HepG2 (cell line): ENCODE results near the gene MAB21L4. TPM values are rescaled to one million over a fixed set of nuclear protein-coding genes. Genes with fewer than 3 reads are reported as not detected.

Source experiments
- KDM5A ChIP-seq: fragments of 200-600 bp; sonication (generic); IDR thresholded peaks from 2 replicates; pipeline ENCODE4 v1.7.0; 2018; ENCODE audit warnings: antibody characterized with exemption, mild to moderate bottlenecking, low read length, borderline replicate concordance
- RORA ChIP-seq: sonication (generic); formaldehyde crosslinking; IDR thresholded peaks from 2 replicates; pipeline ENCODE4 v1.5.0; 2020; ENCODE audit warnings: mild to moderate bottlenecking, missing genetic modification reagents, moderate library complexity
- SIN3A ChIP-seq: IDR thresholded peaks from 2 replicates; pipeline ENCODE4 v1.6.1; 2011; ENCODE audit warnings: low read depth, mild to moderate bottlenecking, control low read depth, low read length, borderline replicate concordance
- SMAD9 ChIP-seq: sonication (generic); formaldehyde crosslinking; IDR thresholded peaks from 2 replicates; pipeline ENCODE4 v1.5.1; 2020; ENCODE audit warnings: mild to moderate bottlenecking, missing genetic modification reagents
- XBP1 ChIP-seq: sonication (generic); formaldehyde crosslinking; IDR thresholded peaks from 2 replicates; pipeline ENCODE4 v1.5.0; 2020; ENCODE audit warnings: missing genetic modification reagents
- ZBED4 ChIP-seq: sonication (generic); formaldehyde crosslinking; IDR thresholded peaks from 2 replicates; pipeline ENCODE4 v1.4.0; 2020; ENCODE audit warnings: missing genetic modification reagents, borderline replicate concordance
- ZNF101 ChIP-seq: sonication (generic); formaldehyde crosslinking; IDR thresholded peaks from 2 replicates; pipeline ENCODE4 v1.4.0; 2020; ENCODE audit warnings: mild to moderate bottlenecking, low read depth, missing genetic modification reagents, borderline replicate concordance
- ZNF18 ChIP-seq: sonication (generic); formaldehyde crosslinking; IDR thresholded peaks from 2 replicates; pipeline ENCODE4 v1.8.0; 2022; ENCODE audit warnings: mild to moderate bottlenecking, missing genetic modification reagents; ENCODE audit not compliant: insufficient replicate concordance
- ZNF230 ChIP-seq: sonication (generic); formaldehyde crosslinking; IDR thresholded peaks from 2 replicates; pipeline ENCODE4 v1.4.0; 2020; ENCODE audit warnings: mild to moderate bottlenecking, missing genetic modification reagents
- ZNF720 ChIP-seq: sonication (generic); formaldehyde crosslinking; IDR thresholded peaks from 2 replicates; pipeline ENCODE4 v1.4.0; 2020; ENCODE audit warnings: missing genetic modification reagents
- polyA plus RNA-seq, 8 experiments: library from polyadenylated mRNA; depleted of rRNA in 3 of 8; stranded (reverse) in 7 of 8; unstranded in 1 of 8; fragments of >200 nt; fragmentation: Illumina TruSeq in 4 of 8; extraction: Trizol in 4 of 8; gene quantifications; 2 replicates each; pipeline versions ENCODE4 v1.2.1 to v1.2.3, GENCODE V29; 2011 to 2016; ENCODE audit warnings: low read depth in 4 of 8, missing spikeins in 1 of 8, mixed read lengths in 1 of 8; ENCODE audit not compliant: insufficient read depth in 1 of 8
- total RNA-seq, 5 experiments: library from RNA; depleted of rRNA; stranded (reverse); fragments of >200 nt; fragmentation: Illumina TruSeq; extraction: Trizol; gene quantifications; 2 replicates each; pipeline ENCODE4 v1.2.3, GENCODE V29; 2016; ENCODE audit warnings: low read depth in 1 of 5
- TF ChIP-seq, protein P1 (sequence below): sonication (generic); formaldehyde crosslinking; IDR thresholded peaks from 2 replicates; pipeline ENCODE4 v1.4.0; 2020; ENCODE audit warnings: mild to moderate bottlenecking, low read depth, missing genetic modification reagents
- TF ChIP-seq, protein P2 (sequence below): sonication (generic); formaldehyde crosslinking; IDR thresholded peaks from 2 replicates; pipeline ENCODE4 v1.4.0; 2020; ENCODE audit warnings: missing genetic modification reagents
- TF ChIP-seq, protein P3 (sequence below): sonication (generic); formaldehyde crosslinking; IDR thresholded peaks from 2 replicates; pipeline ENCODE4 v1.5.0; 2020; ENCODE audit warnings: mild to moderate bottlenecking, missing genetic modification reagents, borderline replicate concordance
- TF ChIP-seq, protein P4 (sequence below): sonication (generic); formaldehyde crosslinking; conservative IDR thresholded peaks from 2 replicates; pipeline ENCODE4 v1.8.1; 2023; ENCODE audit warnings: missing genetic modification reagents

MAB21L4 gene
- total and polyA plus RNA-seq, 2 of the 13 experiments (the other 11 are each of a cell fraction or from before 2014, with no cell fraction given) = 3.0 to 14.0 TPM

DNA sequence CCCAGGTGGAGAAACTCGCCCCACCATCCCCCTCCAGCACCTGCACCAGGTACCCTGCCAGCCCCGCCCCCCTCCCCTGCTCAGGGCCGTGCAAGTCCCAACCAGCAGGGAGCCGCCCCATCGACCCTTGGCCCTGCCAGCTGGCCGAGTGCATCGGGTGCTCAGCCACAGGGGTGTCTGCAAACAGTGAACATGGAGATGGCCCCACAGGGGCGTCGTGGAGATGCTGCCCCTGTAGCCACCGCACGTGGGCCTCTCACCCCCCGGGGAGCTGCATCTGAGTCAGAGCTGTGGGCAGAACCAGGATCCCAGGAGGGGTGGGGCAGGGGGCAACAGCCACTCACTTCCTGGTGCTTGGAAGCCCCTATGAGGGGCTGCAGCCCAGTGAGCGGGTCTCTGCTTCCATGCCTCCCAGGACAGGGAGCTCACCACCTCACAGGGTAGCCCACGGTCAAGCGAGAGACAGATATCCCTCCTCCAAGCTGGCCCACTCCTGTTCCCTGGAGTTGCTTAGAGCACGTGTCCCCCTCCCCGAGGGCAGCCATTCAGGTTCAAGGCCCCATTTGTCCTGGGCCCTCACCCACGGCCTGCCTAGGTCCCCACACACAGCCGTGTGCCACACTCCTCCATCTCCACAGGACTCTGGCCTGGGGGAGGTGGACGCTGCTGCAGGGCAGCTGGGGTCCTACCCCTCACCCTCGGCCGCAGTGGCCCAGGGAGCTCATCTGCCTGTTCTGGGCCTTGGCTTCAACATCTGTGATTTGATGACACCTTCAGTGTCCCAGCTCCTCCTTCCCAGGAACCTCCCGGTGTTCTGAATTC lies 1.1 kb upstream of the MAB21L4 start (continued):
- TF ChIP-seq ZBED4 (CRISPR knock-in tag) = no peak
- TF ChIP-seq XBP1 (CRISPR knock-in tag) = no peak
- TF ChIP-seq, protein P1, sequence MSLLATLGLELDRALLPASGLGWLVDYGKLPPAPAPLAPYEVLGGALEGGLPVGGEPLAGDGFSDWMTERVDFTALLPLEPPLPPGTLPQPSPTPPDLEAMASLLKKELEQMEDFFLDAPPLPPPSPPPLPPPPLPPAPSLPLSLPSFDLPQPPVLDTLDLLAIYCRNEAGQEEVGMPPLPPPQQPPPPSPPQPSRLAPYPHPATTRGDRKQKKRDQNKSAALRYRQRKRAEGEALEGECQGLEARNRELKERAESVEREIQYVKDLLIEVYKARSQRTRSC (CRISPR knock-in tag) = no peak
- TF ChIP-seq ZNF720 (CRISPR knock-in tag) = no peak
- TF ChIP-seq, protein P2, sequence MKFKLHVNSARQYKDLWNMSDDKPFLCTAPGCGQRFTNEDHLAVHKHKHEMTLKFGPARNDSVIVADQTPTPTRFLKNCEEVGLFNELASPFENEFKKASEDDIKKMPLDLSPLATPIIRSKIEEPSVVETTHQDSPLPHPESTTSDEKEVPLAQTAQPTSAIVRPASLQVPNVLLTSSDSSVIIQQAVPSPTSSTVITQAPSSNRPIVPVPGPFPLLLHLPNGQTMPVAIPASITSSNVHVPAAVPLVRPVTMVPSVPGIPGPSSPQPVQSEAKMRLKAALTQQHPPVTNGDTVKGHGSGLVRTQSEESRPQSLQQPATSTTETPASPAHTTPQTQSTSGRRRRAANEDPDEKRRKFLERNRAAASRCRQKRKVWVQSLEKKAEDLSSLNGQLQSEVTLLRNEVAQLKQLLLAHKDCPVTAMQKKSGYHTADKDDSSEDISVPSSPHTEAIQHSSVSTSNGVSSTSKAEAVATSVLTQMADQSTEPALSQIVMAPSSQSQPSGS (CRISPR knock-in tag) = no peak
- TF ChIP-seq, protein P3, sequence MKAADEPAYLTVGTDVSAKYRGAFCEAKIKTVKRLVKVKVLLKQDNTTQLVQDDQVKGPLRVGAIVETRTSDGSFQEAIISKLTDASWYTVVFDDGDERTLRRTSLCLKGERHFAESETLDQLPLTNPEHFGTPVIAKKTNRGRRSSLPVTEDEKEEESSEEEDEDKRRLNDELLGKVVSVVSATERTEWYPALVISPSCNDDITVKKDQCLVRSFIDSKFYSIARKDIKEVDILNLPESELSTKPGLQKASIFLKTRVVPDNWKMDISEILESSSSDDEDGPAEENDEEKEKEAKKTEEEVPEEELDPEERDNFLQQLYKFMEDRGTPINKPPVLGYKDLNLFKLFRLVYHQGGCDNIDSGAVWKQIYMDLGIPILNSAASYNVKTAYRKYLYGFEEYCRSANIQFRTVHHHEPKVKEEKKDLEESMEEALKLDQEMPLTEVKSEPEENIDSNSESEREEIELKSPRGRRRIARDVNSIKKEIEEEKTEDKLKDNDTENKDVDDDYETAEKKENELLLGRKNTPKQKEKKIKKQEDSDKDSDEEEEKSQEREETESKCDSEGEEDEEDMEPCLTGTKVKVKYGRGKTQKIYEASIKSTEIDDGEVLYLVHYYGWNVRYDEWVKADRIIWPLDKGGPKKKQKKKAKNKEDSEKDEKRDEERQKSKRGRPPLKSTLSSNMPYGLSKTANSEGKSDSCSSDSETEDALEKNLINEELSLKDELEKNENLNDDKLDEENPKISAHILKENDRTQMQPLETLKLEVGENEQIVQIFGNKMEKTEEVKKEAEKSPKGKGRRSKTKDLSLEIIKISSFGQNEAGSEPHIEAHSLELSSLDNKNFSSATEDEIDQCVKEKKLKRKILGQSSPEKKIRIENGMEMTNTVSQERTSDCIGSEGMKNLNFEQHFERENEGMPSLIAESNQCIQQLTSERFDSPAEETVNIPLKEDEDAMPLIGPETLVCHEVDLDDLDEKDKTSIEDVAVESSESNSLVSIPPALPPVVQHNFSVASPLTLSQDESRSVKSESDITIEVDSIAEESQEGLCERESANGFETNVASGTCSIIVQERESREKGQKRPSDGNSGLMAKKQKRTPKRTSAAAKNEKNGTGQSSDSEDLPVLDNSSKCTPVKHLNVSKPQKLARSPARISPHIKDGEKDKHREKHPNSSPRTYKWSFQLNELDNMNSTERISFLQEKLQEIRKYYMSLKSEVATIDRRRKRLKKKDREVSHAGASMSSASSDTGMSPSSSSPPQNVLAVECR (CRISPR knock-in tag) = peak; percentile 71
- TF ChIP-seq SMAD9 (CRISPR knock-in tag) = no peak
- TF ChIP-seq, protein P4, sequence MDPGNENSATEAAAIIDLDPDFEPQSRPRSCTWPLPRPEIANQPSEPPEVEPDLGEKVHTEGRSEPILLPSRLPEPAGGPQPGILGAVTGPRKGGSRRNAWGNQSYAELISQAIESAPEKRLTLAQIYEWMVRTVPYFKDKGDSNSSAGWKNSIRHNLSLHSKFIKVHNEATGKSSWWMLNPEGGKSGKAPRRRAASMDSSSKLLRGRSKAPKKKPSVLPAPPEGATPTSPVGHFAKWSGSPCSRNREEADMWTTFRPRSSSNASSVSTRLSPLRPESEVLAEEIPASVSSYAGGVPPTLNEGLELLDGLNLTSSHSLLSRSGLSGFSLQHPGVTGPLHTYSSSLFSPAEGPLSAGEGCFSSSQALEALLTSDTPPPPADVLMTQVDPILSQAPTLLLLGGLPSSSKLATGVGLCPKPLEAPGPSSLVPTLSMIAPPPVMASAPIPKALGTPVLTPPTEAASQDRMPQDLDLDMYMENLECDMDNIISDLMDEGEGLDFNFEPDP (CRISPR knock-in tag) = 0 out of 2 replicates have a peak, but pooled peaks have one; percentile 87
- no peak for TF ChIP-seq ZNF230 (CRISPR knock-in tag)
- TF ChIP-seq SIN3A = 0 out of 2 replicates have a peak, but pooled peaks have one; percentile 34
- no peak for TF ChIP-seq RORA
- no peak for TF ChIP-seq ZNF101
- no peak for TF ChIP-seq ZNF18 (CRISPR knock-in tag)
- no peak for TF ChIP-seq KDM5A
